PC-3 (cell line): ENCODE data around the gene ARHGAP32. TPM values are rescaled to one million over a fixed set of nuclear protein-coding genes. Genes with fewer than 3 reads are reported as not detected.

Source experiments
- ATAC-seq: fragments of 200-7000 bp; cut with Tn5 transposase; 2 replicates; pipeline ENCODE4 v1.9.1; 2020; ENCODE audit warnings: mild to moderate bottlenecking, moderate library complexity
- BruUV-seq: library from RNA; stranded (reverse); fragments of 400-500 nt; replicated peaks from 2 replicates; lab custom pipeline; 2021; lab: Mats Ljungman, UMichigan
- CTCF ChIA-PET: fragments of 300-600 bp; sonication (Branson Sonifier 250); formaldehyde crosslinking; loops from one replicate; lab custom pipeline; 2022; ENCODE audit warnings: antibody characterized with exemption; lab: Charles Lee
- POLR2A ChIA-PET: fragments of 300-600 bp; sonication (Branson Sonifier 250); formaldehyde crosslinking; loops from one replicate; lab custom pipeline; 2022; ENCODE audit warnings: antibody characterized with exemption; ENCODE audit not compliant: unreplicated experiment; lab: Charles Lee
- DNase-seq: peaks from one replicate; pipeline ENCODE4 v3.0.0-alpha.2; 2015
- H2AFZ ChIP-seq: fragments of 300-600 bp; sonication (generic); 2 replicates; pipeline ENCODE4 v1.6.0; 2016; ENCODE audit warnings: antibody characterized with exemption, low read length
- H3F3A ChIP-seq: fragments of 300-600 bp; sonication (generic); one replicate; pipeline ENCODE4 v1.6.0; 2017; ENCODE audit warnings: antibody characterized with exemption, low read length, control low read depth, mild to moderate bottlenecking; ENCODE audit not compliant: unreplicated experiment
- H3K27ac ChIP-seq: fragments of 300-600 bp; sonication (generic); 2 replicates; pipeline ENCODE4 v1.5.1; 2016; ENCODE audit warnings: mild to moderate bottlenecking, low read length
- H3K27me3 ChIP-seq: fragments of 300-600 bp; sonication (generic); 2 replicates; pipeline ENCODE4 v1.6.1; 2016; ENCODE audit warnings: low read length, mixed read lengths
- H3K36me3 ChIP-seq: fragments of 300-600 bp; sonication (generic); 2 replicates; pipeline ENCODE4 v1.6.1; 2016; ENCODE audit warnings: low read depth, mixed run types, low read length, mixed read lengths
- H3K4me1 ChIP-seq: fragments of 300-600 bp; sonication (generic); 2 replicates; pipeline ENCODE4 v1.5.1; 2016; ENCODE audit warnings: low read length; ENCODE audit not compliant: insufficient read depth
- H3K4me2 ChIP-seq: fragments of 300-600 bp; sonication (generic); 2 replicates; pipeline ENCODE4 v1.6.0; 2016; ENCODE audit warnings: low read length
- H3K4me3 ChIP-seq: fragments of 300-600 bp; sonication (generic); 2 replicates; pipeline ENCODE4 v1.5.1; 2016; ENCODE audit warnings: mild to moderate bottlenecking, low read length, mixed read lengths
- H3K79me2 ChIP-seq: fragments of 300-600 bp; sonication (generic); 2 replicates; pipeline ENCODE4 v1.6.1; 2017; ENCODE audit warnings: low read length, mixed read lengths
- H3K9ac ChIP-seq: fragments of 300-600 bp; sonication (generic); 2 replicates; pipeline ENCODE4 v1.6.0; 2016; ENCODE audit warnings: mild to moderate bottlenecking, low read length
- H3K9me2 ChIP-seq: fragments of 300-600 bp; sonication (generic); replicated peaks from 2 replicates; pipeline ENCODE4 v1.6.1; 2016; ENCODE audit warnings: mixed run types, low read length, mixed read lengths
- H3K9me3 ChIP-seq: fragments of 300-600 bp; sonication (generic); 2 replicates; pipeline ENCODE4 v1.6.1; 2016; ENCODE audit warnings: low read length, mixed read lengths
- H4K20me1 ChIP-seq: fragments of 300-600 bp; sonication (generic); 2 replicates; pipeline ENCODE4 v1.6.1; 2016; ENCODE audit warnings: low read length, mixed read lengths
- EZH2 ChIP-seq: fragments of 300-600 bp; sonication (generic); IDR thresholded peaks from one replicate; pipeline ENCODE4 v1.6.1; 2017; ENCODE audit warnings: antibody characterized with exemption, mild to moderate bottlenecking, low read length; ENCODE audit not compliant: unreplicated experiment
- EZH2phosphoT487 ChIP-seq: fragments of 300-600 bp; sonication (generic); IDR thresholded peaks from 2 replicates; pipeline ENCODE4 v1.6.1; 2018; ENCODE audit warnings: mild to moderate bottlenecking, antibody characterized with exemption, low read length, borderline replicate concordance
- intact Hi-C: fragments of 100-400 bp; cut with micrococcal nuclease; formaldehyde crosslinking; loops from 2 replicates; pipeline ENCODE4 v1.9.0; 2023
- total RNA-seq: library from RNA; depleted of rRNA; stranded (reverse); fragments of >200 nt; gene quantifications from 2 replicates; pipeline ENCODE4 v1.2.3, GENCODE V29; 2014
- TF ChIP-seq, protein P1 (sequence below): fragments of 300-600 bp; sonication (generic); conservative IDR thresholded peaks from 2 replicates; pipeline ENCODE4 v1.5.1; 2017; ENCODE audit warnings: antibody characterized with exemption, low read depth, mild to moderate bottlenecking, low read length

The ARHGAP32 gene
- total RNA-seq, 1 experiment from 2014 or later = 13.7 TPM

DNA sequence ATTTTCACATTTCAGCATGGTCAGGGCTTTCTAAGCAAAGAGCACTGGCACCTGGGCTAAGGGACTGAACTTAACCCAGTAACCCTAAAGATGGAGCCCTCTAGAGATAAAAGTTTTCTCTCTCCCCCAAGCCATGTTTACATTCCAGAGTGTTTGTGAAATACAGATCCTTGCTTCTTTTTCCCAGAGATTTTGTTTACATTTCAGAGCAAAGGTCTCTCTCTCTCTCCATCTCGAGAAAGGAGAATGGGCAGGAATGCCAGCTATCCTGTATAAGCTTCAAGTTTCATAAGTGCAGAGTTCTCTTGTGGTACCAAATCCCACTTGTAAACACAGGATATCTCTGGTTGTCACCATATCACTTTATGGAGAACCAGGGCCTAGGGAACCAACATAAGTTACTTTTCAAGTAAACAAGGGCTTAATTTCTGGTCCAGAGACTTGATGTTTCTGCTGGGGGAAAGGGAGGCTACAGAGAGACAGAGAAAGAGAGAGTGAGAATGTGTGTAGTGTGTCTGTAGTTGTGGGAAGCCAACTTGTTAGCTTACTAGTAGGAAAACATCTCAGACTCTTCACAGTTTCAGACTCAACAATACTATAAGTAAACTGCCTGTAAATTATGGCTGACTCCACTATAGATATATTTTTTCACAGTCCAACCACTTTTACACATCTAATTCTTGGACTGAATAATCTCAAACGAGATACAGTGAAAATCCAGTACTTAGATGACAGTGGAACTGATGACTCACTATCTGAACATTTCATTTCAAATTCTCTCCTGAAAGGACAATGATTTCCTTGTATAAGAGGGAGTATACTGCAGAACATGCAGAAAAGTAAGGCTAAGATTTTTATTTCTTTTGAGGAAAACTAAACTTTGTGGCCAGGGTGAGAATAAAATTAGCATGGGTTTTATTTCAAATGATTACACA, 76.2 kb downstream of the ARHGAP32 start:
- POLR2A ChIA-PET = no interaction called here
- DNase-seq (peak; percentile 80), ATAC-seq (peak; percentile 81)
- Histone ChIP-seq H4K20me1 (no peaks in the 10 kb centered on the region), H3K9me2 (no peaks in the 10 kb centered on the region), H3K9ac (no peak overlapping the region), H2AFZ (peak overlapping the region; percentile 3; the same call in 1 of the 2 replicates), H3K4me3 (no peak overlapping the region), H3K27ac (peak overlapping the region; percentile 31), H3K4me2 (peak overlapping the region; percentile 42), H3F3A (no peaks in the 10 kb centered on the region), H3K9me3 (no peaks in the 10 kb centered on the region), H3K4me1 (peaks cover 27% of the 10 kb centered on the region), H3K27me3 (no peaks in the 10 kb centered on the region), H3K79me2 (no peaks in the 10 kb centered on the region), H3K36me3 (no peaks in the 10 kb centered on the region)
- TF ChIP-seq EZH2 = no peak
- no peak for TF ChIP-seq EZH2phosphoT487
- TF ChIP-seq, protein P1, sequence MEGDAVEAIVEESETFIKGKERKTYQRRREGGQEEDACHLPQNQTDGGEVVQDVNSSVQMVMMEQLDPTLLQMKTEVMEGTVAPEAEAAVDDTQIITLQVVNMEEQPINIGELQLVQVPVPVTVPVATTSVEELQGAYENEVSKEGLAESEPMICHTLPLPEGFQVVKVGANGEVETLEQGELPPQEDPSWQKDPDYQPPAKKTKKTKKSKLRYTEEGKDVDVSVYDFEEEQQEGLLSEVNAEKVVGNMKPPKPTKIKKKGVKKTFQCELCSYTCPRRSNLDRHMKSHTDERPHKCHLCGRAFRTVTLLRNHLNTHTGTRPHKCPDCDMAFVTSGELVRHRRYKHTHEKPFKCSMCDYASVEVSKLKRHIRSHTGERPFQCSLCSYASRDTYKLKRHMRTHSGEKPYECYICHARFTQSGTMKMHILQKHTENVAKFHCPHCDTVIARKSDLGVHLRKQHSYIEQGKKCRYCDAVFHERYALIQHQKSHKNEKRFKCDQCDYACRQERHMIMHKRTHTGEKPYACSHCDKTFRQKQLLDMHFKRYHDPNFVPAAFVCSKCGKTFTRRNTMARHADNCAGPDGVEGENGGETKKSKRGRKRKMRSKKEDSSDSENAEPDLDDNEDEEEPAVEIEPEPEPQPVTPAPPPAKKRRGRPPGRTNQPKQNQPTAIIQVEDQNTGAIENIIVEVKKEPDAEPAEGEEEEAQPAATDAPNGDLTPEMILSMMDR = no peak
- intact Hi-C loops = loop anchor here (1.0 to 5.0 kb wide), 5 partner anchors 76 to 232 kb away; partner anchors contain the start of gene ARHGAP32
- CTCF ChIA-PET = no interaction called here
- no TSS peak for BruUV-seq

DNA sequence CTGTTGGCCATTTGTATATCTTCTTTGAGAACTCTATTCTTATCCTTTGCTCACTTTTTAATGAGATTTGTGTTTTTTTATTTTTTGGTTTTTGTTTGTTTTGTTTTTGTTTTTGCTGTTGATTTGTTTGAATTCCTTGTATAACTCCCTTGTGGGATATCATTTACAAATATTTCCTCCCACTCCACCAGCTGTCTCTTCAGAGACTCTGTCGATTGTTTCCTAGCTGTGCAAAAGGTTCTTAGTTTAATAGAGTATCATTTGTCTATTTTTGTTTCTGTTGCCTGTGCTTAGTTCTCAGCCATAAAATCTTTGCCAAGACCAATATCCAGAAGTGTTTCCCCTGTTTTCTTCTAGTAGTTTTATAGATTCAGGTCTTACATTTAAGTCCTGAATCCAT, 82.4 kb downstream of the ARHGAP32 start:
- POLR2A ChIA-PET = no interaction called here
- Histone ChIP-seq H3K4me1 (no peaks in the 10 kb centered on the region), H3K4me3 (no peak overlapping the region), H3K27me3 (no peaks in the 10 kb centered on the region), H4K20me1 (no peaks in the 10 kb centered on the region), H3K4me2 (no peak overlapping the region), H3K9ac (no peak overlapping the region), H2AFZ (no peak overlapping the region), H3K9me3 (0 out of 2 replicates have a peak, but pooled peaks cover 4% of the 10 kb centered on the region), H3F3A (no peaks in the 10 kb centered on the region), H3K9me2 (no peaks in the 10 kb centered on the region), H3K27ac (no peak overlapping the region), H3K36me3 (no peaks in the 10 kb centered on the region), H3K79me2 (no peaks in the 10 kb centered on the region)
- DNase-seq (no peak), ATAC-seq (no peak)
- no TSS peak for BruUV-seq
- intact Hi-C loops = no loop called here
- TF ChIP-seq, protein P1 = no peak
- TF ChIP-seq EZH2phosphoT487 = no peak
- TF ChIP-seq EZH2 = no peak
- CTCF ChIA-PET = no interaction called here

DNA sequence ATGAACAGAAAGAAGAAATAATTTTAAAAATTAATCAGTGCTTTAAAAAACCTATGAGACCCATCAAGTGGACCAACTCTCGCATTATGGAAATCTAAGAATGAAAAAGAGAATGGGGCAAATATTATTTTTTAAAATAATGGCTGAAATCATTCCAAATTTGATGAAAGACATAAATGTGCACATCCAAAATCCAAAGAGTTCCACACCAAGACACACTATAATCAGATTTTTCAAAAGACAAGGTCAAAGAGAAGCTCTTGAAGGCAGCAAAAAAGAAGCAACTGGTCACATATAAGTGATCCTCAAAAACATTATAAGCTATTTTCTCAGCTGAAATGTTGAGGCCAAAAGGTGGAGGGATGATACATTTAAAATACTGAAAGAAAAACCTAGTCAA, 85.3 kb downstream of the ARHGAP32 start:
- Histone ChIP-seq H3K9me2 (no peaks in the 10 kb centered on the region), H3K36me3 (no peaks in the 10 kb centered on the region), H3K9ac (no peak overlapping the region), H3F3A (no peaks in the 10 kb centered on the region), H3K27me3 (no peaks in the 10 kb centered on the region), H3K9me3 (0 out of 2 replicates have a peak, but pooled peaks cover 4% of the 10 kb centered on the region), H3K27ac (no peak overlapping the region), H3K4me1 (no peaks in the 10 kb centered on the region), H2AFZ (no peak overlapping the region), H3K4me3 (no peak overlapping the region), H3K4me2 (no peak overlapping the region), H4K20me1 (no peaks in the 10 kb centered on the region), H3K79me2 (no peaks in the 10 kb centered on the region)
- BruUV-seq = no TSS peak
- TF ChIP-seq EZH2phosphoT487 = no peak
- TF ChIP-seq, protein P1 = no peak
- no peak for TF ChIP-seq EZH2
- ChIA-PET CTCF (no interaction called here), POLR2A (no interaction called here)
- no peak for DNase-seq
- intact Hi-C loops = no loop called here
- ATAC-seq = no peak
